H9 (cell line): ENCODE results near the gene KISS1. TPM values are rescaled to one million over a fixed set of nuclear protein-coding genes. Genes with fewer than 3 reads are reported as not detected.

ENCODE experiments used
- DNase-seq: peaks from one replicate; pipeline ENCODE4 v3.0.0-alpha.2; 2017
- H2AFZ ChIP-seq: one replicate; pipeline ENCODE4 v1.6.1; 2013; ENCODE audit warnings: mild to moderate bottlenecking, low read length, control low read depth, moderate library complexity
- H2AK5ac ChIP-seq: 2 replicates; pipeline ENCODE4 v1.6.1; 2013; ENCODE audit warnings: low read length, control low read depth, mixed read lengths; ENCODE audit not compliant: insufficient read length
- H2BK120ac ChIP-seq: one replicate; pipeline ENCODE4 v1.6.1; 2013; ENCODE audit warnings: low read depth, mild to moderate bottlenecking, low read length, control low read depth, inconsistent platforms; ENCODE audit not compliant: poor library complexity, severe bottlenecking
- H2BK12ac ChIP-seq: 2 replicates; pipeline ENCODE4 v1.6.1; 2013; ENCODE audit warnings: low read length, control low read depth, mixed read lengths, low read depth; ENCODE audit not compliant: insufficient read length
- H2BK15ac ChIP-seq: 2 replicates; pipeline ENCODE4 v1.6.1; 2013; ENCODE audit warnings: low read depth, low read length, control low read depth
- H2BK20ac ChIP-seq: one replicate; pipeline ENCODE4 v1.6.1; 2013; ENCODE audit warnings: low read depth, mild to moderate bottlenecking, low read length, control low read depth, inconsistent platforms; ENCODE audit not compliant: poor library complexity, severe bottlenecking
- H2BK5ac ChIP-seq: 2 replicates; pipeline ENCODE4 v1.6.1; 2013; ENCODE audit warnings: low read length, control low read depth, mixed read lengths; ENCODE audit not compliant: insufficient read length
- H3K14ac ChIP-seq: 2 replicates; pipeline ENCODE4 v1.6.1; 2013; ENCODE audit warnings: low read length, control low read depth; ENCODE audit not compliant: insufficient read depth
- H3K18ac ChIP-seq: 2 replicates; pipeline ENCODE4 v1.6.1; 2013; ENCODE audit warnings: low read depth, mild to moderate bottlenecking, mixed read lengths, low read length, control low read depth; ENCODE audit not compliant: insufficient read length
- H3K23ac ChIP-seq: 2 replicates; pipeline ENCODE4 v1.6.1; 2013; ENCODE audit warnings: low read length, control low read depth, mixed read lengths, low read depth; ENCODE audit not compliant: insufficient read length
- H3K23me2 ChIP-seq: 2 replicates; pipeline ENCODE4 v1.6.1; 2013; ENCODE audit warnings: low read depth, mild to moderate bottlenecking, mixed read lengths, low read length, control low read depth; ENCODE audit not compliant: insufficient read length, poor library complexity, severe bottlenecking
- H3K27ac ChIP-seq: 2 replicates; pipeline ENCODE4 v1.5.1; 2013; ENCODE audit warnings: low read length, control low read depth, mixed read lengths, low read depth; ENCODE audit not compliant: insufficient read length
- H3K27me3 ChIP-seq: 2 replicates; pipeline ENCODE4 v1.6.1; 2013; ENCODE audit warnings: low read length, control low read depth, inconsistent platforms; ENCODE audit not compliant: insufficient read depth
- H3K4ac ChIP-seq: 2 replicates; pipeline ENCODE4 v1.6.1; 2013; ENCODE audit warnings: low read depth, mild to moderate bottlenecking, control low read depth, inconsistent platforms, low read length, moderate library complexity
- H3K4me1 ChIP-seq: 2 replicates; pipeline ENCODE4 v1.6.1; 2013; ENCODE audit warnings: low read length, control low read depth, inconsistent platforms; ENCODE audit not compliant: insufficient read depth
- H3K4me2 ChIP-seq: 2 replicates; pipeline ENCODE4 v1.6.1; 2013; ENCODE audit warnings: low read length, control low read depth, mixed read lengths; ENCODE audit not compliant: insufficient read length, insufficient read depth
- H3K56ac ChIP-seq: 2 replicates; pipeline ENCODE4 v1.6.1; 2013; ENCODE audit warnings: low read depth, mild to moderate bottlenecking, mixed read lengths, low read length, control low read depth; ENCODE audit not compliant: insufficient read length
- H3K79me1 ChIP-seq: 2 replicates; pipeline ENCODE4 v1.6.1; 2013; ENCODE audit warnings: low read depth, mild to moderate bottlenecking, moderate library complexity, low read length, control low read depth, inconsistent platforms; ENCODE audit not compliant: insufficient read depth, poor library complexity, severe bottlenecking
- H3K79me2 ChIP-seq: 2 replicates; pipeline ENCODE4 v1.6.1; 2013; ENCODE audit warnings: low read length, control low read depth, inconsistent platforms; ENCODE audit not compliant: insufficient read depth
- H3K9ac ChIP-seq: 2 replicates; pipeline ENCODE4 v1.6.1; 2013; ENCODE audit warnings: low read length, control low read depth, mixed read lengths; ENCODE audit not compliant: insufficient read length; ENCODE audit errors: extremely low read depth
- H3K9me3 ChIP-seq: one replicate; pipeline ENCODE4 v1.6.1; 2013; ENCODE audit warnings: low read depth, low read length, inconsistent platforms; ENCODE audit not compliant: control insufficient read depth
- H3T11ph ChIP-seq: one replicate; pipeline ENCODE4 v1.6.1; 2013; ENCODE audit warnings: mild to moderate bottlenecking, low read length, control low read depth, inconsistent platforms
- H4K20me1 ChIP-seq: one replicate; pipeline ENCODE4 v1.6.1; 2013; ENCODE audit not compliant: control insufficient read depth, insufficient read length, insufficient read depth
- H4K5ac ChIP-seq: 2 replicates; pipeline ENCODE4 v1.6.1; 2013; ENCODE audit warnings: low read depth, mild to moderate bottlenecking, mixed read lengths, low read length, control low read depth; ENCODE audit not compliant: insufficient read length
- H4K8ac ChIP-seq: replicated peaks from 2 replicates; pipeline ENCODE4 v1.6.1; 2013; ENCODE audit warnings: low read length, control low read depth, mixed read lengths, low read depth; ENCODE audit not compliant: insufficient read length
- H4K91ac ChIP-seq: 2 replicates; pipeline ENCODE4 v1.6.1; 2013; ENCODE audit warnings: low read depth, mild to moderate bottlenecking, moderate library complexity, mixed read lengths, low read length, control low read depth; ENCODE audit not compliant: insufficient read length
- H3K27ac Mint-ChIP-seq, 3 experiments: 2 replicates in 2 of 3; 3 replicates in 1 of 3; pipeline ENCODE4 v1.8.0; 2020 to 2021; ENCODE audit warnings: mixed read lengths in 3 of 3, mild to moderate bottlenecking in 1 of 3, moderate library complexity in 1 of 3
- H3K27me3 Mint-ChIP-seq: 2 replicates; pipeline ENCODE4 v1.8.0; 2021; ENCODE audit warnings: low read depth, mild to moderate bottlenecking, moderate library complexity, mixed read lengths
- H3K36me3 Mint-ChIP-seq, 3 experiments: 2 replicates in 2 of 3; 3 replicates in 1 of 3; pipeline ENCODE4 v1.8.0; 2020 to 2021; ENCODE audit warnings: low read depth in 3 of 3, mixed read lengths in 3 of 3; ENCODE audit not compliant: insufficient read depth in 1 of 3
- H3K4me1 Mint-ChIP-seq, 2 experiments: 2 replicates each; pipeline ENCODE4 v1.8.0; 2020; ENCODE audit warnings: mixed read lengths in 2 of 2
- H3K4me3 Mint-ChIP-seq, 2 experiments: 2 replicates in 1 of 2; 3 replicates in 1 of 2; pipeline ENCODE4 v1.8.0; 2020 to 2021; ENCODE audit warnings: mild to moderate bottlenecking in 2 of 2, mixed read lengths in 2 of 2, moderate library complexity in 1 of 2
- H3K9me3 Mint-ChIP-seq, 2 experiments: 2 replicates in 1 of 2; 3 replicates in 1 of 2; pipeline ENCODE4 v1.8.0; 2020; ENCODE audit warnings: mild to moderate bottlenecking in 2 of 2, mixed read lengths in 2 of 2, moderate library complexity in 1 of 2
- CTCF ChIP-seq: fragments of 200-600 bp; sonication (generic); conservative IDR thresholded peaks from 3 replicates; pipeline ENCODE4 v1.8.0; 2021; ENCODE audit warnings: antibody characterized with exemption, mild to moderate bottlenecking
- WGBS: extraction: QIAGEN DNeasy Blood & Tissue Kit; methylation state at CpG from one replicate; pipeline ENCODE4 v1.1.7; 2013; ENCODE audit warnings: missing lambda C conversion rate, low lambda C conversion rate, mixed read lengths; ENCODE audit not compliant: insufficient read length; ENCODE audit errors: extremely low coverage; 5-methylcytosine and 5-hydroxymethylcytosine counted together
- total RNA-seq: library from RNA; stranded (reverse); gene quantifications from 2 replicates; pipeline ENCODE4 v1.2.1, GENCODE V29; 2021

The KISS1 gene
- total RNA-seq, 1 experiment from 2014 or later: 0.68 TPM

DNA sequence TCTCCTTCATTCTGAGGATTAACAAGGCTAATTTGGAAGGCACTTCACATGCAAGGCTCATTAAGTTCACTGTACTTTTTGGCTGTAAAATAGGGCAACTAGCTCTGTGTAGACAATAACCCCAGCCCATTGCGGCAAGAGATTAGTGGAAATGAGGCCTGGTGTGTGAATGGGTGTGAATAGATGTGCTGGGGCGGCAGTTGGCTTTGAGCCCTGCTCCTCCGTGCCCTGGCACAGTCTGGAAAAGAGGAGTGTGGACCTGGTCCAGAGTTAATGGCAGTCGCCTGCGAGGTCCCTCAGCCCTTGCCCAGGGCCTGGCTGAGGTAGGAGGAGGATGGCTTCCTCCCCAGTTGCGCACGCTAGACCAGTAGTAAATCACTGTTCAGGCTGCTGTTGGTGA, 4.8 kb downstream of the KISS1 start:
- Histone ChIP-seq H4K8ac (no peak overlapping the region), H4K91ac (no peak overlapping the region), H3K4me1 (no peaks in the 10 kb centered on the region), H3K9me3 (no peaks in the 10 kb centered on the region), H4K5ac (no peak overlapping the region), H3K23me2 (no peaks in the 10 kb centered on the region), H3K56ac (no peak overlapping the region), H3K9ac (no peak overlapping the region), H3K4me2 (no peak overlapping the region), H2BK15ac (no peak overlapping the region), H2BK5ac (no peak overlapping the region), H3K79me2 (no peaks in the 10 kb centered on the region), H2BK120ac (no peak overlapping the region), H3K79me1 (no peaks in the 10 kb centered on the region), H2AK5ac (no peak overlapping the region), H3K27ac (no peak overlapping the region), H2BK20ac (no peak overlapping the region), H3K4ac (no peak overlapping the region), H4K20me1 (no peaks in the 10 kb centered on the region), H2BK12ac (no peak overlapping the region), H2AFZ (no peak overlapping the region), H3K23ac (no peak overlapping the region), H3T11ph (no peak overlapping the region), H3K14ac (no peak overlapping the region), H3K27me3 (peaks cover 2% of the 10 kb centered on the region; the same call in 1 of the 2 replicates), H3K18ac (no peak overlapping the region)
- Mint-ChIP-seq H3K27me3 (peaks cover 78% of the 10 kb centered on the region), H3K4me3 (no peak overlapping the region), H3K4me1 (peaks cover 10 to 13% of the 10 kb centered on the region in 2 experiments), H3K9me3 (peaks cover 0 to 5% of the 10 kb centered on the region in 2 experiments; a peak in 1 of 5 replicates), H3K36me3 (no peaks in the 10 kb centered on the region; a peak in 2 of 7 replicates), H3K27ac (no peak overlapping the region)
- no peak for TF ChIP-seq CTCF
- DNase-seq: no peak
- no CpG with 5 or more reads among the region's 7 CpGs for WGBS
